Breast epithelium (tissue), 3 donors: ENCODE results near the gene NME7.

Experiments
- POLR2A ChIP-seq: fragments of 450-650 bp; IDR thresholded peaks from one replicate; pipeline ENCODE4 v1.6.1; 2016; ENCODE audit warnings: antibody characterized with exemption, mild to moderate bottlenecking, moderate library complexity
- POLR2AphosphoS5 ChIP-seq, 3 donors: sonication (generic); formaldehyde crosslinking; IDR thresholded peaks; one replicate each; pipeline ENCODE4 v1.6.1; 2017; ENCODE audit warnings: antibody characterized with exemption in 3 of 3
- TF ChIP-seq, protein P1 (sequence below), 3 donors: fragments of 450-650 bp; IDR thresholded peaks; one replicate each; pipeline ENCODE4 v1.5.1; 2016 to 2017; ENCODE audit warnings: antibody characterized with exemption in 3 of 3, mild to moderate bottlenecking in 3 of 3, moderate library complexity in 3 of 3

DNA sequence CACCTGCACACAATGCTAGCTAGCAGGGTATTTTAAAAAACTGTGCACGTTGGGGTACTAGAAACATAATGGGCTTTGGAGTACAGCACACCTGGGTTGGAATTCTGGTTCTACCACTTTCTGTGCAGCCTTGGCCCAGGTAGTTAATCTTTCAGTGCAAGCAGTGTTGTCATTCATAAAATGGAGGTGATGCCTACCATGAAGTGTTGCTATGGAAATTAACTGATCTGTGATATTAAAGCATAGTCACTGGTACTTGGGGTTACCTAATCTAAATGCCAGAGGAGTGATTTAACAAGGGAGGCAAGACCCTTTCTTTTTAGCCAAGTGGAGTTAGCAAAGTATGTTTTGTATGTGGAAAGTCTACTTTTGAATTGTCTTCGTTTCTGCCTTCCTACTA is 243.1 kb downstream of the NME7 start:
- TF ChIP-seq, protein P1, sequence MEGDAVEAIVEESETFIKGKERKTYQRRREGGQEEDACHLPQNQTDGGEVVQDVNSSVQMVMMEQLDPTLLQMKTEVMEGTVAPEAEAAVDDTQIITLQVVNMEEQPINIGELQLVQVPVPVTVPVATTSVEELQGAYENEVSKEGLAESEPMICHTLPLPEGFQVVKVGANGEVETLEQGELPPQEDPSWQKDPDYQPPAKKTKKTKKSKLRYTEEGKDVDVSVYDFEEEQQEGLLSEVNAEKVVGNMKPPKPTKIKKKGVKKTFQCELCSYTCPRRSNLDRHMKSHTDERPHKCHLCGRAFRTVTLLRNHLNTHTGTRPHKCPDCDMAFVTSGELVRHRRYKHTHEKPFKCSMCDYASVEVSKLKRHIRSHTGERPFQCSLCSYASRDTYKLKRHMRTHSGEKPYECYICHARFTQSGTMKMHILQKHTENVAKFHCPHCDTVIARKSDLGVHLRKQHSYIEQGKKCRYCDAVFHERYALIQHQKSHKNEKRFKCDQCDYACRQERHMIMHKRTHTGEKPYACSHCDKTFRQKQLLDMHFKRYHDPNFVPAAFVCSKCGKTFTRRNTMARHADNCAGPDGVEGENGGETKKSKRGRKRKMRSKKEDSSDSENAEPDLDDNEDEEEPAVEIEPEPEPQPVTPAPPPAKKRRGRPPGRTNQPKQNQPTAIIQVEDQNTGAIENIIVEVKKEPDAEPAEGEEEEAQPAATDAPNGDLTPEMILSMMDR (IDR thresholded peaks at IDR 0.05), result no peak
- TF ChIP-seq POLR2A (no peak), POLR2AphosphoS5 (IDR thresholded peaks at IDR 0.05) (no peak)
